ENCODE results near the gene SYT15.
"Not testable (repeated sequence)": the region's sequence is repeated elsewhere in the genome, so short reads cannot be mapped to it uniquely, and the experiment has no call there.

The SYT15 gene

GRCh38 chr10:46589589-46589988, 10.7 kb downstream of the SYT15 start:
- DNase-seq (ENCODE audit: low read depth), result not testable (repeated sequence)

GRCh38 chr10:46591053-46591452, 12.1 kb downstream of the SYT15 start:
- DNase-seq (ENCODE audit: low read depth), result not testable (repeated sequence)

GRCh38 chr10:46593307-46593706, 14.4 kb downstream of the SYT15 start:
- DNase-seq (ENCODE audit: low read depth), result not testable (repeated sequence)

GRCh38 chr10:46594453-46595063, 15.6 kb downstream of the SYT15 start:
- not testable (repeated sequence) for DNase-seq (ENCODE audit: low read depth)

GRCh38 chr10:46596570-46596969, 17.6 kb downstream of the SYT15 start:
- DNase-seq (ENCODE audit: low read depth), result not testable (repeated sequence)

GRCh38 chr10:46597616-46598246, 18.8 kb downstream of the SYT15 start:
- DNase-seq (ENCODE audit: low read depth), result not testable (repeated sequence)

- not testable (repeated sequence) for DNase-seq (ENCODE audit: low read depth)
Observed at GRCh38 chr10:46600516-46600915, 21.6 kb downstream of the SYT15 start.

- not testable (repeated sequence) for DNase-seq (ENCODE audit: low read depth)
Observed at GRCh38 chr10:46615540-46615939, 36.6 kb downstream of the SYT15 start.

GRCh38 chr10:46616227-46616626, 37.3 kb downstream of the SYT15 start:
- not testable (repeated sequence) for DNase-seq (ENCODE audit: low read depth)

- not testable (repeated sequence) for DNase-seq (ENCODE audit: low read depth)
Observed at GRCh38 chr10:46617134-46617533, 38.2 kb downstream of the SYT15 start.

- not testable (repeated sequence) for DNase-seq (ENCODE audit: low read depth)
Observed at GRCh38 chr10:46617913-46618312, 39.0 kb downstream of the SYT15 start.

- DNase-seq (ENCODE audit: low read depth), result not testable (repeated sequence)
Observed at GRCh38 chr10:46623899-46624654, 45.1 kb downstream of the SYT15 start.

GRCh38 chr10:46629805-46630204, 50.9 kb downstream of the SYT15 start:
- DNase-seq (ENCODE audit: low read depth), result not testable (repeated sequence)

- DNase-seq (ENCODE audit: low read depth), result not testable (repeated sequence)
Observed at GRCh38 chr10:46630816-46631215, 51.9 kb downstream of the SYT15 start.

- not testable (repeated sequence) for DNase-seq (ENCODE audit: low read depth)
Observed at GRCh38 chr10:46631683-46632082, 52.8 kb downstream of the SYT15 start.

GRCh38 chr10:46634698-46635097, 55.8 kb downstream of the SYT15 start:
- DNase-seq (ENCODE audit: low read depth), result not testable (repeated sequence)

- DNase-seq (ENCODE audit: low read depth), result not testable (repeated sequence)
Observed at GRCh38 chr10:46635364-46635959, 56.5 kb downstream of the SYT15 start.

GRCh38 chr10:46640005-46640404, 61.1 kb downstream of the SYT15 start:
- not testable (repeated sequence) for DNase-seq (ENCODE audit: low read depth)
